ENCODE results near the gene OPN4. TPM values are rescaled to one million over a fixed set of nuclear protein-coding genes. Genes with fewer than 3 reads are reported as not detected.

OPN4 gene, protein sequence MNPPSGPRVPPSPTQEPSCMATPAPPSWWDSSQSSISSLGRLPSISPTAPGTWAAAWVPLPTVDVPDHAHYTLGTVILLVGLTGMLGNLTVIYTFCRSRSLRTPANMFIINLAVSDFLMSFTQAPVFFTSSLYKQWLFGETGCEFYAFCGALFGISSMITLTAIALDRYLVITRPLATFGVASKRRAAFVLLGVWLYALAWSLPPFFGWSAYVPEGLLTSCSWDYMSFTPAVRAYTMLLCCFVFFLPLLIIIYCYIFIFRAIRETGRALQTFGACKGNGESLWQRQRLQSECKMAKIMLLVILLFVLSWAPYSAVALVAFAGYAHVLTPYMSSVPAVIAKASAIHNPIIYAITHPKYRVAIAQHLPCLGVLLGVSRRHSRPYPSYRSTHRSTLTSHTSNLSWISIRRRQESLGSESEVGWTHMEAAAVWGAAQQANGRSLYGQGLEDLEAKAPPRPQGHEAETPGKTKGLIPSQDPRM
- not detected in 2 replicates for total RNA-seq
- long read RNA-seq = 0 reads

DNA sequence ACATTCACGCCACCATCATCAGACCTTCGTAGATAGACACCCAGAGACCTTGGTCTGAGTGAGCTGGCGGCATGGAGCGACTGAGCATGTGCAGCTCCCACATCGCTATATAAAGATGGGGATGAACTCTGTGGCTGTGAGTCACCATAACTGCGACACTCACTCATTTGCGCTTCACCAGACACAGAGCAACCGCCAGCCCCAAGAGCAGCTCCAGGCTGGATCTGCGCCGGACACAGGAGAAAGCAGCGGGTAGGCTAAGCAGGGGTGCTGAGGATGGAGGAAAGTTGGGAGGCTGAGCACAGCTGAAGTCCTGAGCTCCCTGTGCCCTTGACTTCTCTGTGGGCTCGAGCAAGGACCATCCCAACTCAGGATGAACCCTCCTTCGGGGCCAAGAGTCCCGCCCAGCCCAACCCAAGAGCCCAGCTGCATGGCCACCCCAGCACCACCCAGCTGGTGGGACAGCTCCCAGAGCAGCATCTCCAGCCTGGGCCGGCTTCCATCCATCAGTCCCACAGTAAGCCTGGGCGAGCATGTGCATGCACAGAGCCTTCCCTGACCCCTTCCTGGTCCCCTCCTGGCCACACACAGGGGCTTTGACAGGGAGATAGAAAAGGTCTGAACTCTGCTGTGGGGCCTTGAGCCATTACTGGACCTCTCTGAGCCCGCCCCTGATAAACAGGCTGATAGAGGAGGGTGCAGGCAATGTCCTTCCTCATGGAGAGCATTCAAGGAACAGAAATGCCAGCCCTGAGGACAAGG is at the start of gene OPN4:
Gene OPN4 (plus strand): TSS at position 137 of the 762 bp plus-strand sequence. CDS start 237 bp downstream, at position 374.
- no peaks in the 10 kb centered on the region for H3K4me1 Mint-ChIP-seq (ENCODE audit: low read depth)
- H3K9me3 Mint-ChIP-seq (ENCODE audit: low read depth) = no peaks in the 10 kb centered on the region
- TF ChIP-seq, protein P1, sequence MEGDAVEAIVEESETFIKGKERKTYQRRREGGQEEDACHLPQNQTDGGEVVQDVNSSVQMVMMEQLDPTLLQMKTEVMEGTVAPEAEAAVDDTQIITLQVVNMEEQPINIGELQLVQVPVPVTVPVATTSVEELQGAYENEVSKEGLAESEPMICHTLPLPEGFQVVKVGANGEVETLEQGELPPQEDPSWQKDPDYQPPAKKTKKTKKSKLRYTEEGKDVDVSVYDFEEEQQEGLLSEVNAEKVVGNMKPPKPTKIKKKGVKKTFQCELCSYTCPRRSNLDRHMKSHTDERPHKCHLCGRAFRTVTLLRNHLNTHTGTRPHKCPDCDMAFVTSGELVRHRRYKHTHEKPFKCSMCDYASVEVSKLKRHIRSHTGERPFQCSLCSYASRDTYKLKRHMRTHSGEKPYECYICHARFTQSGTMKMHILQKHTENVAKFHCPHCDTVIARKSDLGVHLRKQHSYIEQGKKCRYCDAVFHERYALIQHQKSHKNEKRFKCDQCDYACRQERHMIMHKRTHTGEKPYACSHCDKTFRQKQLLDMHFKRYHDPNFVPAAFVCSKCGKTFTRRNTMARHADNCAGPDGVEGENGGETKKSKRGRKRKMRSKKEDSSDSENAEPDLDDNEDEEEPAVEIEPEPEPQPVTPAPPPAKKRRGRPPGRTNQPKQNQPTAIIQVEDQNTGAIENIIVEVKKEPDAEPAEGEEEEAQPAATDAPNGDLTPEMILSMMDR (IDR thresholded peaks at IDR 0.05; ENCODE audit: unreplicated experiment) = no peak
- H3K27me3 Mint-ChIP-seq = peaks cover 13% of the 10 kb centered on the region
- no peak for DNase-seq (ENCODE audit: low spot score, unreplicated experiment)
- no peaks in the 10 kb centered on the region for H3K36me3 Mint-ChIP-seq (ENCODE audit: insufficient read depth)
- no peak within 1 kb of the TSS for H3K27ac Mint-ChIP-seq
- no peak within 1 kb of the TSS for H3K4me3 Mint-ChIP-seq (ENCODE audit: low read depth)

DNA sequence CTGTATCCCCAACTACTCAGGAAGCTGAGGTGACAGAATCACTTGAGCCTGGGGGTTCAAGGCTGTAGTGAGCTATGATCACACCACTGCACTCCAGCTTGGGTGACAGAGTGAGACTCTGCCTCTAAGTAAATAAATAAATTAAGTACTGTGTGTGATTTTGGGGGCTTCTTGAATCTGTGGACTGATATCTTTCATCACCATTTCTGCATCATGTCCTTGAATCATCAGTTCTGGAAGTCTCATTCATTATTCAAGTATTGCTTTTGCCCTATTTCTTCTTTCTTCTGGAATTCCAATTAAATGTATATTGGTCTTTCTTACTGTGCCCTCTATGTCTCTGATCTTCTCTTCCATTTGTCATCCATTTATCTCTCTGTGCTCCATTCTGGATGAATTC is 46.7 kb upstream of the OPN4 start:
- Mint-ChIP-seq H3K27ac (no peak overlapping the region), H3K4me3 (ENCODE audit: low read depth) (no peak overlapping the region), H3K27me3 (no peaks in the 10 kb centered on the region), H3K36me3 (ENCODE audit: insufficient read depth) (no peaks in the 10 kb centered on the region), H3K9me3 (ENCODE audit: low read depth) (peaks cover 6% of the 10 kb centered on the region), H3K4me1 (ENCODE audit: low read depth) (no peaks in the 10 kb centered on the region)
- no peak for DNase-seq (ENCODE audit: low spot score, unreplicated experiment)
- TF ChIP-seq, protein P1 (IDR thresholded peaks at IDR 0.05; ENCODE audit: unreplicated experiment) = no peak

DNA sequence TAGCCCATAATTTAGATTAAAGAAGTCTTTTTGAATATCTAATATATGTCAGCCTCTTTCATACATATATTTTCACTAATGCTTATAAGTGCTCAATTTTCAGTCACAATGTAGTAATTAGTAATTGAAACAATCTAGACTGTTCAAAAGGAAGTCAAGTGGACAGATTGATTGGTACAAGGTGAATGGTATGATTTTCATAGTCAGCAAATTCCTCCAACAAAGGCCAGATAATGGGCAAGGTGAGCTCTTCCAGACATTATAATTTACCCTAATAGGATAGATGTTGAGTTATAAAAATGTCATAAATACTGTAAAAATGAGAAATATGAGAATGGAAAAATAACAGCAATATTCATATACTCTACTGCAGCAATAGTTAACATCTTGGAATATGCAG is 44.4 kb upstream of the OPN4 start:
- Mint-ChIP-seq H3K4me1 (ENCODE audit: low read depth) (no peaks in the 10 kb centered on the region), H3K27me3 (no peaks in the 10 kb centered on the region), H3K36me3 (ENCODE audit: insufficient read depth) (no peaks in the 10 kb centered on the region), H3K9me3 (ENCODE audit: low read depth) (peaks cover 6% of the 10 kb centered on the region), H3K4me3 (ENCODE audit: low read depth) (no peak overlapping the region), H3K27ac (no peak overlapping the region)
- TF ChIP-seq, protein P1 (IDR thresholded peaks at IDR 0.05; ENCODE audit: unreplicated experiment) = no peak
- DNase-seq (ENCODE audit: low spot score, unreplicated experiment) = no peak

DNA sequence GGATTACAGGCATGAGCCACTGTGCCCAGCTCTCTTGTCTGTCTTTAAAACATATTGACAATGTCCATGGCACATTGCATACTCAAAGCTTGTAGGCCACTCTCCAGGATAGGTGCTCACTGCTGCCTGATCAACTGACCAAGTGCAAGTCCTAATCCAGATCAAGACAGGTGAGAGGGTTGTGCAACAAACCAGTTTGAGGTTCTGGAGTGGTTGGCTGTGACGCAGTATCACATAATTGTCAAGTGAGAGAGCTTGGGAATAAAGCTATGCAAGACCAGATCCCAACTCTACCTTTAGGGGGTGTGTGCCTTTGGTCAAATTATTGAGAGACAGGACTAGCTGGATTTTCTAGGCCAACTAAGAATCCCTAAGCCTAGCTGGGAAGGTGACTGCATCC is 43.0 kb upstream of the OPN4 start:
- Mint-ChIP-seq H3K9me3 (ENCODE audit: low read depth) (peaks cover 6% of the 10 kb centered on the region), H3K36me3 (ENCODE audit: insufficient read depth) (no peaks in the 10 kb centered on the region), H3K27me3 (no peaks in the 10 kb centered on the region), H3K4me1 (ENCODE audit: low read depth) (no peaks in the 10 kb centered on the region), H3K4me3 (ENCODE audit: low read depth) (no peak overlapping the region), H3K27ac (no peak overlapping the region)
- TF ChIP-seq, protein P1 (IDR thresholded peaks at IDR 0.05; ENCODE audit: unreplicated experiment) = no peak
- DNase-seq (ENCODE audit: low spot score, unreplicated experiment) = no peak

DNA sequence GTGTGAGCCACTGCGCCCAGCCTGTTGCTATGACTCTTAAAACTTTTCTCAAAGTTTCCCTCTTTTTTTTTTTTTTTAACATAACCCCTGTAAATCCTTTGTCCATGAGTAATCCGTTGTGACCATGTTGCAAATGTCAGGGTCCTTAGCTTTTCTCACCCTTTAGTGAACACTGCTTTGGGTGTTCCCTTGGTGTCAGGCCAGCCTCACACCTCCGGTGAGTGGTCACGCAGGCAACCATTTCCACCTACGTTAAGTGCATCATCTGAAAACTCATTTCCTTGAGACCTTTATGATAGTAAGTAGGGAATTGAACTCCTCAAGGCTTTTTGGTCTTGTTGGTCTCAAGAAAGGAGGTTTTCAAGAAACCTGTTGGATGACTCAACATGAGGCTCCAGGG is 41.3 kb upstream of the OPN4 start:
- DNase-seq (ENCODE audit: low spot score, unreplicated experiment) = no peak
- H3K4me1 Mint-ChIP-seq (ENCODE audit: low read depth) = no peaks in the 10 kb centered on the region
- H3K4me3 Mint-ChIP-seq (ENCODE audit: low read depth) = no peak overlapping the region

More for the DNA sequence above, 41.3 kb upstream of the OPN4 start:
- H3K36me3 Mint-ChIP-seq (ENCODE audit: insufficient read depth) = no peaks in the 10 kb centered on the region
- TF ChIP-seq, protein P1 (IDR thresholded peaks at IDR 0.05; ENCODE audit: unreplicated experiment) = no peak
- H3K9me3 Mint-ChIP-seq (ENCODE audit: low read depth) = peaks cover 2% of the 10 kb centered on the region
- H3K27me3 Mint-ChIP-seq = no peaks in the 10 kb centered on the region
- H3K27ac Mint-ChIP-seq = no peak overlapping the region
